MM.1S (cell line): ENCODE results near the gene TMIGD2.
"Not testable (repeated sequence)": the region's sequence is repeated elsewhere in the genome, so short reads cannot be mapped to it uniquely, and the experiment has no call there.

Experiments
- DNase-seq: peaks from one replicate; pipeline ENCODE4 v3.0.0-alpha.2; 2015
- H2AFZ ChIP-seq: fragments of 300-600 bp; sonication (generic); 2 replicates; pipeline ENCODE4 v1.6.0; 2016; ENCODE audit warnings: antibody characterized with exemption, low read length
- H3F3A ChIP-seq: fragments of 300-600 bp; sonication (generic); 2 replicates; pipeline ENCODE4 v1.6.1; 2016; ENCODE audit warnings: mild to moderate bottlenecking, antibody characterized with exemption, low read length, moderate library complexity, mixed read lengths; ENCODE audit not compliant: insufficient read depth
- H3K27ac ChIP-seq: fragments of 300-600 bp; sonication (generic); 2 replicates; pipeline ENCODE4 v1.5.1; 2016; ENCODE audit warnings: mild to moderate bottlenecking, low read length
- H3K27me3 ChIP-seq: fragments of 300-600 bp; sonication (generic); replicated peaks from 2 replicates; pipeline ENCODE4 v1.6.0; 2016; ENCODE audit warnings: low read length; ENCODE audit not compliant: insufficient read depth
- H3K36me3 ChIP-seq: fragments of 300-600 bp; sonication (generic); replicated peaks from 2 replicates; pipeline ENCODE4 v1.6.1; 2016; ENCODE audit warnings: mild to moderate bottlenecking, low read length, mixed read lengths; ENCODE audit not compliant: insufficient read depth
- H3K4me1 ChIP-seq: fragments of 300-600 bp; sonication (generic); 2 replicates; pipeline ENCODE4 v1.6.1; 2016; ENCODE audit warnings: low read length, mixed read lengths
- H3K4me2 ChIP-seq: fragments of 300-600 bp; sonication (generic); 2 replicates; pipeline ENCODE4 v1.6.0; 2016; ENCODE audit warnings: low read depth, low read length
- H3K4me3 ChIP-seq: fragments of 300-600 bp; sonication (generic); 2 replicates; pipeline ENCODE4 v1.5.1; 2016; ENCODE audit warnings: low read length, mixed read lengths
- H3K79me2 ChIP-seq: fragments of 300-600 bp; sonication (generic); 2 replicates; pipeline ENCODE4 v1.6.1; 2016; ENCODE audit warnings: mixed run types, low read length, mixed read lengths
- H3K9ac ChIP-seq: fragments of 300-600 bp; sonication (generic); 2 replicates; pipeline ENCODE4 v1.6.1; 2016; ENCODE audit warnings: low read length, mixed read lengths
- H3K9me2 ChIP-seq: fragments of 300-600 bp; sonication (generic); replicated peaks from 2 replicates; pipeline ENCODE4 v1.6.1; 2016; ENCODE audit warnings: mild to moderate bottlenecking, low read length, mixed read lengths; ENCODE audit not compliant: insufficient read depth
- H3K9me3 ChIP-seq: fragments of 300-600 bp; sonication (generic); replicated peaks from 2 replicates; pipeline ENCODE4 v1.6.1; 2016; ENCODE audit warnings: mild to moderate bottlenecking, low read length, mixed read lengths; ENCODE audit not compliant: insufficient read depth
- H4K20me1 ChIP-seq: fragments of 300-600 bp; sonication (generic); 2 replicates; pipeline ENCODE4 v1.6.1; 2016; ENCODE audit warnings: mild to moderate bottlenecking, low read length, moderate library complexity, mixed read lengths; ENCODE audit not compliant: insufficient read depth
- EZH2 ChIP-seq: fragments of 300-600 bp; sonication (generic); optimal IDR thresholded peaks from 2 replicates; pipeline ENCODE3; 2017; ENCODE audit warnings: low read depth, mild to moderate bottlenecking, antibody characterized with exemption, low read length, mixed read lengths
- EZH2phosphoT487 ChIP-seq: fragments of 300-600 bp; sonication (generic); IDR thresholded peaks from 2 replicates; pipeline ENCODE4 v1.6.1; 2018; ENCODE audit warnings: antibody characterized with exemption, low read length
- TF ChIP-seq, protein P1 (sequence below): fragments of 300-600 bp; sonication (generic); IDR thresholded peaks from 2 replicates; pipeline ENCODE4 v1.5.1; 2016; ENCODE audit warnings: antibody characterized with exemption, low read length, mixed read lengths

The TMIGD2 gene

DNA sequence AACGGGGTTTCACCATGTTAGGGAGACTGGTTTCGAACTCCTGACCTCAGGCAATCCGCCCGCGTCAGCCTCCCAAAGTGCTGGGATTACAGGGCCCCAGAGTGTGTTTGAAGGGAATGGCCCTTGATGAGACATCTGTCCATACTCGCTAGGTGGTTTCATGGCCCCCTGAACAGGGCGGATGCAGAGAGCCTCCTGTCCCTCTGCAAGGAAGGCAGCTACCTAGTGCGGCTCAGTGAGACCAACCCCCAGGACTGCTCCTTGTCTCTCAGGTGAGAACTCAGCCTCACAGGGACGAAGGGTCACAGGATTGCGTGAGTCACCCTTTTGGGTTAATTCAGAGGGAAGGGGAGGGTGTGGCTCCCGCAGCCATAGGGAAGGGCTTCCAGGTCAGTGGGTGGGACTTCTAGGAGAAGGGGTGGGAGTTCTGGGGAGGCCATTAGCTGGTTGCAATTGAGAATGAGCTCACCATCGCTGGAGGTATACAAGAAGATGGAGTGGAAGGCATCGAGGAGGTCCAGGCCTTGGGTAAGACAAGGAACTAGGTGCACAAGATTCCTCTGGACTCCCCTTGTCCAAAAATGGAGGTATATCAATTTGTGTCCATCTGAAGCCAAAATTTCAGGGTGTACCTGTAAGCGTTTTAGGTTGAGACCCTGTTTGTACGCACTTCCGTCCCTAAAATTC, 14.0 kb downstream of the TMIGD2 start:
- H3K4me2 ChIP-seq: no peak overlapping the region
- H3K9ac ChIP-seq: no peak overlapping the region
- no peak overlapping the region for H3K27ac ChIP-seq
- H4K20me1 ChIP-seq: no peaks in the 10 kb centered on the region
- no peaks in the 10 kb centered on the region for H3F3A ChIP-seq
- no peak for DNase-seq
- H3K4me3 ChIP-seq: no peak overlapping the region
- H3K36me3 ChIP-seq: no peaks in the 10 kb centered on the region
- no peaks in the 10 kb centered on the region for H3K9me2 ChIP-seq
- peaks cover 85% of the 10 kb centered on the region for H3K27me3 ChIP-seq
- no peak overlapping the region for H2AFZ ChIP-seq
- no peak for TF ChIP-seq EZH2phosphoT487
- TF ChIP-seq, protein P1, sequence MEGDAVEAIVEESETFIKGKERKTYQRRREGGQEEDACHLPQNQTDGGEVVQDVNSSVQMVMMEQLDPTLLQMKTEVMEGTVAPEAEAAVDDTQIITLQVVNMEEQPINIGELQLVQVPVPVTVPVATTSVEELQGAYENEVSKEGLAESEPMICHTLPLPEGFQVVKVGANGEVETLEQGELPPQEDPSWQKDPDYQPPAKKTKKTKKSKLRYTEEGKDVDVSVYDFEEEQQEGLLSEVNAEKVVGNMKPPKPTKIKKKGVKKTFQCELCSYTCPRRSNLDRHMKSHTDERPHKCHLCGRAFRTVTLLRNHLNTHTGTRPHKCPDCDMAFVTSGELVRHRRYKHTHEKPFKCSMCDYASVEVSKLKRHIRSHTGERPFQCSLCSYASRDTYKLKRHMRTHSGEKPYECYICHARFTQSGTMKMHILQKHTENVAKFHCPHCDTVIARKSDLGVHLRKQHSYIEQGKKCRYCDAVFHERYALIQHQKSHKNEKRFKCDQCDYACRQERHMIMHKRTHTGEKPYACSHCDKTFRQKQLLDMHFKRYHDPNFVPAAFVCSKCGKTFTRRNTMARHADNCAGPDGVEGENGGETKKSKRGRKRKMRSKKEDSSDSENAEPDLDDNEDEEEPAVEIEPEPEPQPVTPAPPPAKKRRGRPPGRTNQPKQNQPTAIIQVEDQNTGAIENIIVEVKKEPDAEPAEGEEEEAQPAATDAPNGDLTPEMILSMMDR: no peak
- H3K79me2 ChIP-seq: no peaks in the 10 kb centered on the region
- H3K4me1 ChIP-seq: no peaks in the 10 kb centered on the region
- no peaks in the 10 kb centered on the region for H3K9me3 ChIP-seq

DNA sequence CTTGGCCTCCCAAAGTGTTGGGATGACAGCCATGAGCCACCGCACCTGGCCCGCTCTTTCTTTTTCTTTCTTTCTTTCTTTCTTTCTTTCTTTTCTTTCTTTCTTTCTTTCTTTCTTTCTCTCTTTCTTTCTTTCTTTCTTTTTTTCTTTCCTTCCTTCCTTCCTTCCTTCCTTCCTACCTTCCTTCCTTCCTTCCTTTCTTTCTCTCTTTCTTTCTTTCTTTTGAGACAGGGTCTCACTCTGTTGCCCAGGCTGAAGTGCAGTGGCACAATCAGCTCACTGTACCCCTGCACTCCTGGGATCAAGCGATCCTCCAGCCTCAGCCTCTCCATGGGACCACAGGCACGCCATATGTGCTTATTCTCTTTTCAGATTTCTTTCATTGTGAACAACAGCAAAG, 16.0 kb downstream of the TMIGD2 start:
- H3K36me3 ChIP-seq, H3K27ac ChIP-seq: not testable (repeated sequence)
- H3K27me3 ChIP-seq: peaks cover 86% of the 10 kb centered on the region

GRCh38 chr19:4284974-4285373, 17.2 kb downstream of the TMIGD2 start:
- TF ChIP-seq EZH2phosphoT487: no peak
- TF ChIP-seq EZH2: no peak
- TF ChIP-seq, protein P1: no peak
- no peaks in the 10 kb centered on the region for H3K9me3 ChIP-seq
- no peak overlapping the region for H2AFZ ChIP-seq
- H3K27ac ChIP-seq: no peak overlapping the region
- no peak for DNase-seq
- H3K79me2 ChIP-seq: no peaks in the 10 kb centered on the region
- H4K20me1 ChIP-seq: no peaks in the 10 kb centered on the region
- no peak overlapping the region; the same call in 1 of the 2 replicates for H3K4me2 ChIP-seq
- H3K9me2 ChIP-seq: no peaks in the 10 kb centered on the region
- H3K4me3 ChIP-seq: no peak overlapping the region
- H3K9ac ChIP-seq: no peak overlapping the region
- H3F3A ChIP-seq: no peaks in the 10 kb centered on the region
- no peaks in the 10 kb centered on the region for H3K36me3 ChIP-seq
- no peaks in the 10 kb centered on the region for H3K4me1 ChIP-seq
- H3K27me3 ChIP-seq: peaks cover 86% of the 10 kb centered on the region

More for the DNA sequence above, 16.0 kb downstream of the TMIGD2 start:
- H3K79me2 ChIP-seq, H2AFZ ChIP-seq, H3K9me3 ChIP-seq, H3K9ac ChIP-seq, H3F3A ChIP-seq, H3K4me2 ChIP-seq, H3K4me1 ChIP-seq, DNase-seq, H3K4me3 ChIP-seq, H4K20me1 ChIP-seq, H3K9me2 ChIP-seq: not testable (repeated sequence)

- Histone ChIP-seq H3F3A (no peaks in the 10 kb centered on the region), H3K4me3 (no peak overlapping the region), H3K9me3 (no peaks in the 10 kb centered on the region), H3K27me3 (peaks cover 92% of the 10 kb centered on the region), H3K79me2 (no peaks in the 10 kb centered on the region), H3K9ac (no peak overlapping the region), H4K20me1 (no peaks in the 10 kb centered on the region), H3K36me3 (no peaks in the 10 kb centered on the region), H3K27ac (no peak overlapping the region), H3K4me1 (no peaks in the 10 kb centered on the region), H2AFZ (no peak overlapping the region), H3K9me2 (no peaks in the 10 kb centered on the region), H3K4me2 (peak overlapping the region; percentile 0; the same call in 1 of the 2 replicates)
- DNase-seq: peak; percentile 33
- TF ChIP-seq, protein P1: no peak
- TF ChIP-seq EZH2phosphoT487: no peak
- no peak for TF ChIP-seq EZH2
Measured at GRCh38 chr19:4284176-4284958, 17.8 kb downstream of the TMIGD2 start.
